ENCODE data around the gene RARA.

DNA sequence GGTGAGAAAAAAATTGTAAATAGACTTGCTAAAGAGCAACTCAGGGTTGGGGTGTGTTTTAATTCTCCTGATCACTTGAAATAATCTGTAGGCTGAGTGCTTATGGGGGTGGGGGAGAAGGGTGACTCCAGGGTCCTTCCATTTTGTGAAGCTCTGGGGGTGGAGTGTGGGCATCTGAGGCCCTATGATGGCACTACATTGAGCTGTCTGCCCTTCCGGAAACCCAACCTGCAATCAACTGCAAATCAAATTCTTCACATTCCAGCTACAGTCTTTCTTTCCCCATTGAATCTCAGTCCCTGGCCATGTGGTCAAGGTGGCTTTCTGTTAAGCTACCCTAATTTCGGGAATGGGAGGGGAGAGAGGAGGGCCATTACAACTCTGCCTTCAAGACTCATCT, 27.3 kb upstream of the RARA start:
- TF ChIP-seq, protein P1, sequence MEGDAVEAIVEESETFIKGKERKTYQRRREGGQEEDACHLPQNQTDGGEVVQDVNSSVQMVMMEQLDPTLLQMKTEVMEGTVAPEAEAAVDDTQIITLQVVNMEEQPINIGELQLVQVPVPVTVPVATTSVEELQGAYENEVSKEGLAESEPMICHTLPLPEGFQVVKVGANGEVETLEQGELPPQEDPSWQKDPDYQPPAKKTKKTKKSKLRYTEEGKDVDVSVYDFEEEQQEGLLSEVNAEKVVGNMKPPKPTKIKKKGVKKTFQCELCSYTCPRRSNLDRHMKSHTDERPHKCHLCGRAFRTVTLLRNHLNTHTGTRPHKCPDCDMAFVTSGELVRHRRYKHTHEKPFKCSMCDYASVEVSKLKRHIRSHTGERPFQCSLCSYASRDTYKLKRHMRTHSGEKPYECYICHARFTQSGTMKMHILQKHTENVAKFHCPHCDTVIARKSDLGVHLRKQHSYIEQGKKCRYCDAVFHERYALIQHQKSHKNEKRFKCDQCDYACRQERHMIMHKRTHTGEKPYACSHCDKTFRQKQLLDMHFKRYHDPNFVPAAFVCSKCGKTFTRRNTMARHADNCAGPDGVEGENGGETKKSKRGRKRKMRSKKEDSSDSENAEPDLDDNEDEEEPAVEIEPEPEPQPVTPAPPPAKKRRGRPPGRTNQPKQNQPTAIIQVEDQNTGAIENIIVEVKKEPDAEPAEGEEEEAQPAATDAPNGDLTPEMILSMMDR (IDR thresholded peaks at IDR 0.05): no peak
- no peak for TF ChIP-seq POLR2A (IDR thresholded peaks at IDR 0.05)
